K562 (cell line): ENCODE results near the gene SLC30A10. TPM values are rescaled to one million over a fixed set of nuclear protein-coding genes. Genes with fewer than 3 reads are reported as not detected.

ENCODE experiments used
- BRF1 ChIP-seq: IDR thresholded peaks from 3 replicates; pipeline ENCODE4 v1.6.1; 2011; ENCODE audit warnings: borderline replicate concordance, mild to moderate bottlenecking; ENCODE audit not compliant: insufficient read length; ENCODE audit errors: extremely low read depth
- CBX3 ChIP-seq, 2 experiments: IDR thresholded peaks; 1 replicate in 1 of 2; 2 replicates in 1 of 2; pipeline ENCODE4 v1.6.1; 2012; ENCODE audit warnings: inconsistent platforms in 2 of 2, low read length in 2 of 2, borderline replicate concordance in 1 of 2, control low read depth in 1 of 2
- COPS2 ChIP-seq: fragments of 450-650 bp; conservative IDR thresholded peaks from 2 replicates; pipeline ENCODE4 v1.6.1; 2016; ENCODE audit warnings: mild to moderate bottlenecking, moderate library complexity
- GTF2A2 ChIP-seq: IDR thresholded peaks from 2 replicates; pipeline ENCODE4 v1.6.1; 2016; ENCODE audit warnings: mild to moderate bottlenecking, missing genetic modification characterization, missing compliant biosample characterization
- HMGN3 ChIP-seq: IDR thresholded peaks from 2 replicates; pipeline ENCODE4 v1.6.1; 2011; ENCODE audit warnings: borderline replicate concordance, low read depth, mild to moderate bottlenecking, mixed read lengths, low read length; ENCODE audit not compliant: insufficient read length; ENCODE audit errors: extremely low read depth
- MECOM ChIP-seq: fragments of 250-450 bp; sonication (Bioruptor Pico); IDR thresholded peaks from 2 replicates; pipeline ENCODE4 v1.8.0; 2022; ENCODE audit warnings: inconsistent platforms
- MEF2A ChIP-seq: IDR thresholded peaks from 2 replicates; pipeline ENCODE4 v1.6.1; 2011; ENCODE audit warnings: low read depth, mild to moderate bottlenecking, low read length, moderate library complexity; ENCODE audit not compliant: control insufficient read depth
- MEIS2 ChIP-seq: fragments of 450-650 bp; IDR thresholded peaks from 2 replicates; pipeline ENCODE4 v1.6.1; 2014; ENCODE audit warnings: mild to moderate bottlenecking; ENCODE audit not compliant: partially characterized antibody
- NFIC ChIP-seq: fragments of 450-650 bp; IDR thresholded peaks from 2 replicates; pipeline ENCODE4 v1.6.1; 2017; ENCODE audit warnings: mild to moderate bottlenecking, inconsistent platforms
- NFRKB ChIP-seq: fragments of 450-650 bp; IDR thresholded peaks from 2 replicates; pipeline ENCODE4 v1.6.1; 2016; ENCODE audit warnings: low read depth
- RAD51 ChIP-seq: fragments of 450-650 bp; IDR thresholded peaks from 2 replicates; pipeline ENCODE4 v1.7.1; 2016; ENCODE audit warnings: low read depth, mild to moderate bottlenecking, borderline replicate concordance
- SMARCA4 ChIP-seq: fragments of 450-650 bp; IDR thresholded peaks from 2 replicates; pipeline ENCODE4 v1.6.1; 2016
- polyA plus RNA-seq, 8 experiments: library from polyadenylated mRNA; depleted of rRNA in 4 of 8; stranded (reverse) in 5 of 8; unstranded in 3 of 8; fragments of >200 nt; fragmentation: Nextera tagmentation in 2 of 8; fragmentation: Illumina TruSeq in 1 of 8; extraction: Ambion mirVana in 2 of 8; extraction: Trizol in 1 of 8; gene quantifications; 2 replicates each; pipeline versions ENCODE4 v1.2.1 to v1.2.3, GENCODE V29; 2011 to 2014; ENCODE audit warnings: inconsistent platforms in 1 of 8, missing spikeins in 1 of 8
- total RNA-seq, 7 experiments: library from RNA; depleted of rRNA in 6 of 7; stranded (reverse); fragments of >200 nt in 6 of 7; fragmentation: Illumina TruSeq in 2 of 7; extraction: Trizol in 2 of 7; gene quantifications; 2 replicates each; pipeline versions ENCODE4 v1.2.1 to v1.2.3, GENCODE V29; 2011 to 2021; ENCODE audit warnings: low replicate concordance in 1 of 7
- TF ChIP-seq, protein P1 (sequence below): sonication (generic); formaldehyde crosslinking; IDR thresholded peaks from 2 replicates; pipeline ENCODE4 v1.8.0; 2022; ENCODE audit warnings: mild to moderate bottlenecking, missing genetic modification reagents, borderline replicate concordance
- TF ChIP-seq, protein P2 (sequence below), 2 experiments: IDR thresholded peaks in 1 of 2; conservative IDR thresholded peaks in 1 of 2; 2 replicates each; pipeline ENCODE4 v1.6.1; 2016; ENCODE audit warnings: low read depth in 2 of 2, mild to moderate bottlenecking in 1 of 2, missing compliant biosample characterization in 1 of 2, missing genetic modification characterization in 1 of 2, moderate library complexity in 1 of 2
- TF ChIP-seq, protein P3 (sequence below): IDR thresholded peaks from 2 replicates; pipeline ENCODE4 v1.6.1; 2014; ENCODE audit warnings: antibody characterized with exemption
- TF ChIP-seq, protein P4 (sequence below): sonication (generic); formaldehyde crosslinking; IDR thresholded peaks from 2 replicates; pipeline ENCODE4 v1.5.0; 2020; ENCODE audit warnings: missing genetic modification reagents
- TF ChIP-seq, protein P5 (sequence below): fragments of 450-650 bp; IDR thresholded peaks from 2 replicates; pipeline ENCODE4 v1.6.1; 2016
- TF ChIP-seq, protein P6 (sequence below): sonication (generic); formaldehyde crosslinking; IDR thresholded peaks from 2 replicates; pipeline ENCODE4 v1.8.0; 2022; ENCODE audit warnings: missing genetic modification reagents, mild to moderate bottlenecking, borderline replicate concordance

SLC30A10 gene
- total and polyA plus RNA-seq, 9 of the 15 experiments (the other 6 are each of a cell fraction or from before 2014, with no cell fraction given): 2.6 to 11.3 (median 7.1) TPM

DNA sequence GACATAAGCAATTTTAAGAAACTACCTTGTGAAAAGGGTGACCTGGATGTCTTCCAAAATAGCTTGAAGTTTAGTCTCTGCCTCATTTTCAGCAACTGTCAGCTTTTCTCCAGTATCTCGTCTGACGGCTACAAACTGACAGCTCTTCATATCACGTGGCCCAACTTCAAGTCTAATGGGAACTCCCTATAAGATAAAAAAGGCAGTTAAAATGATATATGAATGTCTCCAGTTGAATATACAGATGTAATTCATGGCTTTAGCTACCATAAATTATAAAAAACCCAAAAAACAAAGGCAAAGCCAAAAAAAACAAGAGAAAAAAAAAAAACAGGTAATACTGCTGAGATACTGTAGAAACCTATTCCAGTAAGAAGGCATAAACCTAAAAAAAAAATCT lies 44.9 kb upstream of the SLC30A10 start (continued):
- TF ChIP-seq, protein P1, sequence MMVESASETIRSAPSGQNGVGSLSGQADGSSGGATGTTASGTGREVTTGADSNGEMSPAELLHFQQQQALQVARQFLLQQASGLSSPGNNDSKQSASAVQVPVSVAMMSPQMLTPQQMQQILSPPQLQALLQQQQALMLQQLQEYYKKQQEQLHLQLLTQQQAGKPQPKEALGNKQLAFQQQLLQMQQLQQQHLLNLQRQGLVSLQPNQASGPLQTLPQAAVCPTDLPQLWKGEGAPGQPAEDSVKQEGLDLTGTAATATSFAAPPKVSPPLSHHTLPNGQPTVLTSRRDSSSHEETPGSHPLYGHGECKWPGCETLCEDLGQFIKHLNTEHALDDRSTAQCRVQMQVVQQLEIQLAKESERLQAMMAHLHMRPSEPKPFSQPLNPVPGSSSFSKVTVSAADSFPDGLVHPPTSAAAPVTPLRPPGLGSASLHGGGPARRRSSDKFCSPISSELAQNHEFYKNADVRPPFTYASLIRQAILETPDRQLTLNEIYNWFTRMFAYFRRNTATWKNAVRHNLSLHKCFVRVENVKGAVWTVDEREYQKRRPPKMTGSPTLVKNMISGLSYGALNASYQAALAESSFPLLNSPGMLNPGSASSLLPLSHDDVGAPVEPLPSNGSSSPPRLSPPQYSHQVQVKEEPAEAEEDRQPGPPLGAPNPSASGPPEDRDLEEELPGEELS (CRISPR knock-in tag): no peak
- TF ChIP-seq MEIS2: peak; percentile 83
- TF ChIP-seq, protein P2, sequence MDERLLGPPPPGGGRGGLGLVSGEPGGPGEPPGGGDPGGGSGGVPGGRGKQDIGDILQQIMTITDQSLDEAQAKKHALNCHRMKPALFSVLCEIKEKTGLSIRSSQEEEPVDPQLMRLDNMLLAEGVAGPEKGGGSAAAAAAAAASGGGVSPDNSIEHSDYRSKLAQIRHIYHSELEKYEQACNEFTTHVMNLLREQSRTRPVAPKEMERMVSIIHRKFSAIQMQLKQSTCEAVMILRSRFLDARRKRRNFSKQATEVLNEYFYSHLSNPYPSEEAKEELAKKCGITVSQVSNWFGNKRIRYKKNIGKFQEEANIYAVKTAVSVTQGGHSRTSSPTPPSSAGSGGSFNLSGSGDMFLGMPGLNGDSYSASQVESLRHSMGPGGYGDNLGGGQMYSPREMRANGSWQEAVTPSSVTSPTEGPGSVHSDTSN (CRISPR knock-in tag; IDR thresholded peaks at IDR 0.05; ENCODE audit: low read depth): no peak
- TF ChIP-seq, protein P2 (tag; conservative IDR thresholded peaks at IDR 0.05; ENCODE audit: low read depth): peak; percentile 97
- TF ChIP-seq, protein P3, sequence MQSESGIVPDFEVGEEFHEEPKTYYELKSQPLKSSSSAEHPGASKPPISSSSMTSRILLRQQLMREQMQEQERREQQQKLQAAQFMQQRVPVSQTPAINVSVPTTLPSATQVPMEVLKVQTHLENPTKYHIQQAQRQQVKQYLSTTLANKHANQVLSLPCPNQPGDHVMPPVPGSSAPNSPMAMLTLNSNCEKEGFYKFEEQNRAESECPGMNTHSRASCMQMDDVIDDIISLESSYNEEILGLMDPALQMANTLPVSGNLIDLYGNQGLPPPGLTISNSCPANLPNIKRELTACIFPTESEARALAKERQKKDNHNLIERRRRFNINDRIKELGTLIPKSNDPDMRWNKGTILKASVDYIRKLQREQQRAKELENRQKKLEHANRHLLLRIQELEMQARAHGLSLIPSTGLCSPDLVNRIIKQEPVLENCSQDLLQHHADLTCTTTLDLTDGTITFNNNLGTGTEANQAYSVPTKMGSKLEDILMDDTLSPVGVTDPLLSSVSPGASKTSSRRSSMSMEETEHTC: no peak
- no peak for TF ChIP-seq NFRKB
- no peak for TF ChIP-seq CBX3 (IDR thresholded peaks at IDR 0.05; ENCODE audit: borderline replicate concordance in 1 of 2, low read length in 2 of 2)
- TF ChIP-seq BRF1: no peak
- TF ChIP-seq SMARCA4: 0 out of 2 replicates have a peak, but pooled peaks have one; percentile 25
- TF ChIP-seq, protein P4, sequence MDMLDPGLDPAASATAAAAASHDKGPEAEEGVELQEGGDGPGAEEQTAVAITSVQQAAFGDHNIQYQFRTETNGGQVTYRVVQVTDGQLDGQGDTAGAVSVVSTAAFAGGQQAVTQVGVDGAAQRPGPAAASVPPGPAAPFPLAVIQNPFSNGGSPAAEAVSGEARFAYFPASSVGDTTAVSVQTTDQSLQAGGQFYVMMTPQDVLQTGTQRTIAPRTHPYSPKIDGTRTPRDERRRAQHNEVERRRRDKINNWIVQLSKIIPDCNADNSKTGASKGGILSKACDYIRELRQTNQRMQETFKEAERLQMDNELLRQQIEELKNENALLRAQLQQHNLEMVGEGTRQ (CRISPR knock-in tag): peak; percentile 67
- peak; percentile 19; the same call in 1 of the 2 replicates for TF ChIP-seq NFIC
- TF ChIP-seq MEF2A: no peak
- TF ChIP-seq COPS2: no peak
- TF ChIP-seq HMGN3: no peak
- TF ChIP-seq, protein P5, sequence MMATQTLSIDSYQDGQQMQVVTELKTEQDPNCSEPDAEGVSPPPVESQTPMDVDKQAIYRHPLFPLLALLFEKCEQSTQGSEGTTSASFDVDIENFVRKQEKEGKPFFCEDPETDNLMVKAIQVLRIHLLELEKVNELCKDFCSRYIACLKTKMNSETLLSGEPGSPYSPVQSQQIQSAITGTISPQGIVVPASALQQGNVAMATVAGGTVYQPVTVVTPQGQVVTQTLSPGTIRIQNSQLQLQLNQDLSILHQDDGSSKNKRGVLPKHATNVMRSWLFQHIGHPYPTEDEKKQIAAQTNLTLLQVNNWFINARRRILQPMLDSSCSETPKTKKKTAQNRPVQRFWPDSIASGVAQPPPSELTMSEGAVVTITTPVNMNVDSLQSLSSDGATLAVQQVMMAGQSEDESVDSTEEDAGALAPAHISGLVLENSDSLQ: peak; percentile 88
- peak; percentile 64; the same call in 1 of the 2 replicates for TF ChIP-seq RAD51
- TF ChIP-seq, protein P6, sequence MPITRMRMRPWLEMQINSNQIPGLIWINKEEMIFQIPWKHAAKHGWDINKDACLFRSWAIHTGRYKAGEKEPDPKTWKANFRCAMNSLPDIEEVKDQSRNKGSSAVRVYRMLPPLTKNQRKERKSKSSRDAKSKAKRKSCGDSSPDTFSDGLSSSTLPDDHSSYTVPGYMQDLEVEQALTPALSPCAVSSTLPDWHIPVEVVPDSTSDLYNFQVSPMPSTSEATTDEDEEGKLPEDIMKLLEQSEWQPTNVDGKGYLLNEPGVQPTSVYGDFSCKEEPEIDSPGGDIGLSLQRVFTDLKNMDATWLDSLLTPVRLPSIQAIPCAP: no peak
- TF ChIP-seq MECOM (CRISPR knock-in tag): 0 out of 2 replicates have a peak, but pooled peaks have one; percentile 64
- no peak for TF ChIP-seq GTF2A2
